K562 (cell line): ENCODE data around the gene LY6G5B. TPM values are rescaled to one million over a fixed set of nuclear protein-coding genes. Genes with fewer than 3 reads are reported as not detected.

ENCODE experiments used
- BRD9 ChIP-seq: fragments of 450-650 bp; IDR thresholded peaks from 2 replicates; pipeline ENCODE4 v1.6.1; 2018; ENCODE audit warnings: low read depth; ENCODE audit not compliant: partially characterized antibody
- CBFA2T3 ChIP-seq: fragments of 450-650 bp; IDR thresholded peaks from 2 replicates; pipeline ENCODE4 v1.6.1; 2017
- CCNT2 ChIP-seq: IDR thresholded peaks from 2 replicates; pipeline ENCODE4 v1.6.1; 2011; ENCODE audit warnings: borderline replicate concordance, low read depth, mild to moderate bottlenecking, moderate library complexity, mixed read lengths, low read length; ENCODE audit not compliant: insufficient read length; ENCODE audit errors: extremely low read depth
- FOXA1 ChIP-seq: fragments of 450-650 bp; IDR thresholded peaks from 2 replicates; pipeline ENCODE4 v1.6.1; 2016; ENCODE audit warnings: mild to moderate bottlenecking, borderline replicate concordance
- MAFK ChIP-seq: IDR thresholded peaks from 2 replicates; pipeline ENCODE4 v1.6.1; 2011; ENCODE audit warnings: low read length, improper control_type of control experiment
- MEF2D ChIP-seq: conservative IDR thresholded peaks from 2 replicates; pipeline ENCODE4 v1.6.1; 2016; ENCODE audit warnings: low read depth, missing genetic modification characterization, missing compliant biosample characterization
- POLR2A ChIP-seq: fragments of 450-650 bp; conservative IDR thresholded peaks from 2 replicates; pipeline ENCODE4 v1.6.1; 2016
- SMARCB1 ChIP-seq: IDR thresholded peaks from 2 replicates; pipeline ENCODE4 v1.6.1; 2011; ENCODE audit warnings: improper control_type of control experiment, low read depth; ENCODE audit not compliant: insufficient read length
- SRSF7 ChIP-seq: fragments of 200-400 bp; formaldehyde crosslinking; optimal IDR thresholded peaks from 2 replicates; pipeline ENCODE3; 2017; ENCODE audit warnings: mild to moderate bottlenecking, low read depth, low read length
- ZNF695 ChIP-seq: fragments of 450-650 bp; formaldehyde crosslinking; IDR thresholded peaks from 2 replicates; pipeline ENCODE4 v1.4.0; 2020; ENCODE audit warnings: mild to moderate bottlenecking, moderate library complexity
- ZNF717 ChIP-seq: fragments of 250-450 bp; sonication (Bioruptor Pico); IDR thresholded peaks from 2 replicates; pipeline ENCODE4 v1.5.0; 2021
- polyA plus RNA-seq, 8 experiments: library from polyadenylated mRNA; depleted of rRNA in 4 of 8; stranded (reverse) in 5 of 8; unstranded in 3 of 8; fragments of >200 nt; fragmentation: Nextera tagmentation in 2 of 8; fragmentation: Illumina TruSeq in 1 of 8; extraction: Ambion mirVana in 2 of 8; extraction: Trizol in 1 of 8; gene quantifications; 2 replicates each; pipeline versions ENCODE4 v1.2.1 to v1.2.3, GENCODE V29; 2011 to 2014; ENCODE audit warnings: inconsistent platforms in 1 of 8, missing spikeins in 1 of 8
- total RNA-seq, 7 experiments: library from RNA; depleted of rRNA in 6 of 7; stranded (reverse); fragments of >200 nt in 6 of 7; fragmentation: Illumina TruSeq in 2 of 7; extraction: Trizol in 2 of 7; gene quantifications; 2 replicates each; pipeline versions ENCODE4 v1.2.1 to v1.2.3, GENCODE V29; 2011 to 2021; ENCODE audit warnings: low replicate concordance in 1 of 7
- TF ChIP-seq, protein P1 (sequence below): fragments of 200-800 bp; sonication (Bioruptor generic); IDR thresholded peaks from 2 replicates; pipeline ENCODE4 v1.6.1; 2016; ENCODE audit warnings: missing genetic modification characterization, missing compliant biosample characterization
- TF ChIP-seq, protein P2 (sequence below): fragments of 250-450 bp; sonication (Bioruptor Pico); IDR thresholded peaks from 2 replicates; pipeline ENCODE4 v1.4.0; 2020; ENCODE audit warnings: mild to moderate bottlenecking, moderate library complexity
- TF ChIP-seq, protein P3 (sequence below): sonication (generic); formaldehyde crosslinking; IDR thresholded peaks from 2 replicates; pipeline ENCODE4 v1.8.0; 2022; ENCODE audit warnings: mild to moderate bottlenecking, missing genetic modification reagents
- TF ChIP-seq, protein P4 (sequence below): sonication (generic); formaldehyde crosslinking; IDR thresholded peaks from 2 replicates; pipeline ENCODE4 v1.8.0; 2022; ENCODE audit warnings: mild to moderate bottlenecking, missing genetic modification reagents
- TF ChIP-seq, protein P5 (sequence below): fragments of 250-450 bp; sonication (Bioruptor Pico); IDR thresholded peaks from 2 replicates; pipeline ENCODE4 v1.8.0; 2021; ENCODE audit warnings: borderline replicate concordance, mild to moderate bottlenecking, moderate library complexity; ENCODE audit not compliant: poor library complexity, severe bottlenecking

The LY6G5B gene
- total and polyA plus RNA-seq, 9 of the 15 experiments (the other 6 are each of a cell fraction or from before 2014, with no cell fraction given), result 6.0 to 27.0 (median 7.5) TPM

DNA sequence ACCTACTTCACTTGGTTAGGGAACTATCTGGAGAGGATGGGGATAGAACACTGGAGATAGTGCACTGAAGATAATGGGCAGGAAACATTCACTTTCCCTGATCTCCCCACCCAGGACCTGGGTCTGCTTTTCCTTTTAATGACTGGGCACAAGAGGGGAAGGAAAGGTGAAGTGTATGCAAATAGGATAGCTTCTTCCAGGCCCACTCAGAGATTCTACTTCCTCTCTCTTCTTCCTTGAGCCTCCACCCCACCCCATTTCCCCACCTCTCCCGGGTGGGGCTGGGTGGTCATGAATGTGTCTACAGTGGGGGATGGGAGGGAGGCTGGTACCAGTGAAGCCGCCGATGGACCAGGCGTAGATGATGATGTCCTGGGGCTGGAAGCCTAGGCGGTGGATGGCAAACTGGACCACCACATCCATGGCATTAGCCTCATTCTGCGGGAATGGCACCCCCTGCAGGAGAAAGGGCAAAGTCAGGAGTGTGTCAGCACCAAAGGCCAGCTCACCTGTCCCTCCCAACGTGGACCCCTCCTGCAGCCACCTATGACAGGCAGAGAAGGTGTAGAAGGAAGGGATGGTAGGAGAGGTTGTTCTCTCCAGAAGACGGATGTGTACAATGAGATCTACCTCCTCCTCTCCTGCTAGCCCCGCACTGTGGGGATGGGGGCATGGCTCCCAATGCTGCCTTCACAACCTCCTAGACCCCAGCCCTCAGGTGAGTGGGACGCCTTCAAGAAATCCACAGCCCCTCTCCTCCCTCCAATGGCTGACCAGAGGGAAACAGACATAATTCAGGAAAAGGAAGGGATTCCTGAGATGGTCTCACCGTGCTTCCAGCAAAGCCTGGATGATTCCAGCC is 19.7 kb downstream of the LY6G5B start (continued):
- TF ChIP-seq CCNT2 (no peak), FOXA1 (no peak), BRD9 (no peak), MEF2D (tag) (no peak), CBFA2T3 (no peak), ZNF695 (no peak), POLR2A (no peak), SRSF7 (no peak), SMARCB1 (no peak), ZNF717 (CRISPR knock-in tag) (no peak), MAFK (0 out of 2 replicates have a peak, but pooled peaks have one; percentile 19)
- TF ChIP-seq, protein P1, sequence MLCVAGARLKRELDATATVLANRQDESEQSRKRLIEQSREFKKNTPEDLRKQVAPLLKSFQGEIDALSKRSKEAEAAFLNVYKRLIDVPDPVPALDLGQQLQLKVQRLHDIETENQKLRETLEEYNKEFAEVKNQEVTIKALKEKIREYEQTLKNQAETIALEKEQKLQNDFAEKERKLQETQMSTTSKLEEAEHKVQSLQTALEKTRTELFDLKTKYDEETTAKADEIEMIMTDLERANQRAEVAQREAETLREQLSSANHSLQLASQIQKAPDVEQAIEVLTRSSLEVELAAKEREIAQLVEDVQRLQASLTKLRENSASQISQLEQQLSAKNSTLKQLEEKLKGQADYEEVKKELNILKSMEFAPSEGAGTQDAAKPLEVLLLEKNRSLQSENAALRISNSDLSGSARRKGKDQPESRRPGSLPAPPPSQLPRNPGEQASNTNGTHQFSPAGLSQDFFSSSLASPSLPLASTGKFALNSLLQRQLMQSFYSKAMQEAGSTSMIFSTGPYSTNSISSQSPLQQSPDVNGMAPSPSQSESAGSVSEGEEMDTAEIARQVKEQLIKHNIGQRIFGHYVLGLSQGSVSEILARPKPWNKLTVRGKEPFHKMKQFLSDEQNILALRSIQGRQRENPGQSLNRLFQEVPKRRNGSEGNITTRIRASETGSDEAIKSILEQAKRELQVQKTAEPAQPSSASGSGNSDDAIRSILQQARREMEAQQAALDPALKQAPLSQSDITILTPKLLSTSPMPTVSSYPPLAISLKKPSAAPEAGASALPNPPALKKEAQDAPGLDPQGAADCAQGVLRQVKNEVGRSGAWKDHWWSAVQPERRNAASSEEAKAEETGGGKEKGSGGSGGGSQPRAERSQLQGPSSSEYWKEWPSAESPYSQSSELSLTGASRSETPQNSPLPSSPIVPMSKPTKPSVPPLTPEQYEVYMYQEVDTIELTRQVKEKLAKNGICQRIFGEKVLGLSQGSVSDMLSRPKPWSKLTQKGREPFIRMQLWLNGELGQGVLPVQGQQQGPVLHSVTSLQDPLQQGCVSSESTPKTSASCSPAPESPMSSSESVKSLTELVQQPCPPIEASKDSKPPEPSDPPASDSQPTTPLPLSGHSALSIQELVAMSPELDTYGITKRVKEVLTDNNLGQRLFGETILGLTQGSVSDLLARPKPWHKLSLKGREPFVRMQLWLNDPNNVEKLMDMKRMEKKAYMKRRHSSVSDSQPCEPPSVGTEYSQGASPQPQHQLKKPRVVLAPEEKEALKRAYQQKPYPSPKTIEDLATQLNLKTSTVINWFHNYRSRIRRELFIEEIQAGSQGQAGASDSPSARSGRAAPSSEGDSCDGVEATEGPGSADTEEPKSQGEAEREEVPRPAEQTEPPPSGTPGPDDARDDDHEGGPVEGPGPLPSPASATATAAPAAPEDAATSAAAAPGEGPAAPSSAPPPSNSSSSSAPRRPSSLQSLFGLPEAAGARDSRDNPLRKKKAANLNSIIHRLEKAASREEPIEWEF (CRISPR knock-in tag), result no peak
- TF ChIP-seq, protein P2, sequence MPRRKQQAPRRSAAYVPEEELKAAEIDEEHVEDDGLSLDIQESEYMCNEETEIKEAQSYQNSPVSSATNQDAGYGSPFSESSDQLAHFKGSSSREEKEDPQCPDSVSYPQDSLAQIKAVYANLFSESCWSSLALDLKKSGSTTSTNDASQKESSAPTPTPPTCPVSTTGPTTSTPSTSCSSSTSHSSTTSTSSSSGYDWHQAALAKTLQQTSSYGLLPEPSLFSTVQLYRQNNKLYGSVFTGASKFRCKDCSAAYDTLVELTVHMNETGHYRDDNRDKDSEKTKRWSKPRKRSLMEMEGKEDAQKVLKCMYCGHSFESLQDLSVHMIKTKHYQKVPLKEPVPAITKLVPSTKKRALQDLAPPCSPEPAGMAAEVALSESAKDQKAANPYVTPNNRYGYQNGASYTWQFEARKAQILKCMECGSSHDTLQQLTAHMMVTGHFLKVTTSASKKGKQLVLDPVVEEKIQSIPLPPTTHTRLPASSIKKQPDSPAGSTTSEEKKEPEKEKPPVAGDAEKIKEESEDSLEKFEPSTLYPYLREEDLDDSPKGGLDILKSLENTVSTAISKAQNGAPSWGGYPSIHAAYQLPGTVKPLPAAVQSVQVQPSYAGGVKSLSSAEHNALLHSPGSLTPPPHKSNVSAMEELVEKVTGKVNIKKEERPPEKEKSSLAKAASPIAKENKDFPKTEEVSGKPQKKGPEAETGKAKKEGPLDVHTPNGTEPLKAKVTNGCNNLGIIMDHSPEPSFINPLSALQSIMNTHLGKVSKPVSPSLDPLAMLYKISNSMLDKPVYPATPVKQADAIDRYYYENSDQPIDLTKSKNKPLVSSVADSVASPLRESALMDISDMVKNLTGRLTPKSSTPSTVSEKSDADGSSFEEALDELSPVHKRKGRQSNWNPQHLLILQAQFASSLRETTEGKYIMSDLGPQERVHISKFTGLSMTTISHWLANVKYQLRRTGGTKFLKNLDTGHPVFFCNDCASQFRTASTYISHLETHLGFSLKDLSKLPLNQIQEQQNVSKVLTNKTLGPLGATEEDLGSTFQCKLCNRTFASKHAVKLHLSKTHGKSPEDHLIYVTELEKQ (CRISPR knock-in tag), result no peak
- TF ChIP-seq, protein P3, sequence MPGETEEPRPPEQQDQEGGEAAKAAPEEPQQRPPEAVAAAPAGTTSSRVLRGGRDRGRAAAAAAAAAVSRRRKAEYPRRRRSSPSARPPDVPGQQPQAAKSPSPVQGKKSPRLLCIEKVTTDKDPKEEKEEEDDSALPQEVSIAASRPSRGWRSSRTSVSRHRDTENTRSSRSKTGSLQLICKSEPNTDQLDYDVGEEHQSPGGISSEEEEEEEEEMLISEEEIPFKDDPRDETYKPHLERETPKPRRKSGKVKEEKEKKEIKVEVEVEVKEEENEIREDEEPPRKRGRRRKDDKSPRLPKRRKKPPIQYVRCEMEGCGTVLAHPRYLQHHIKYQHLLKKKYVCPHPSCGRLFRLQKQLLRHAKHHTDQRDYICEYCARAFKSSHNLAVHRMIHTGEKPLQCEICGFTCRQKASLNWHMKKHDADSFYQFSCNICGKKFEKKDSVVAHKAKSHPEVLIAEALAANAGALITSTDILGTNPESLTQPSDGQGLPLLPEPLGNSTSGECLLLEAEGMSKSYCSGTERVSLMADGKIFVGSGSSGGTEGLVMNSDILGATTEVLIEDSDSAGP, result 0 out of 2 replicates have a peak, but pooled peaks have one; percentile 22
- TF ChIP-seq, protein P4, sequence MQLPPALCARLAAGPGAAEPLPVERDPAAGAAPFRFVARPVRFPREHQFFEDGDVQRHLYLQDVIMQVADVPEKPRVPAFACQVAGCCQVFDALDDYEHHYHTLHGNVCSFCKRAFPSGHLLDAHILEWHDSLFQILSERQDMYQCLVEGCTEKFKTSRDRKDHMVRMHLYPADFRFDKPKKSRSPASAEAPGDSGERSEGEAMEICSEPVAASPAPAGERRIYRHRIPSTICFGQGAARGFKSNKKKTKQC (CRISPR knock-in tag), result no peak
- TF ChIP-seq, protein P5, sequence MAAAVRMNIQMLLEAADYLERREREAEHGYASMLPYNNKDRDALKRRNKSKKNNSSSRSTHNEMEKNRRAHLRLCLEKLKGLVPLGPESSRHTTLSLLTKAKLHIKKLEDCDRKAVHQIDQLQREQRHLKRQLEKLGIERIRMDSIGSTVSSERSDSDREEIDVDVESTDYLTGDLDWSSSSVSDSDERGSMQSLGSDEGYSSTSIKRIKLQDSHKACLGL, result no peak
